ENCODE data around the gene ADGRB2. TPM values are rescaled to one million over a fixed set of nuclear protein-coding genes. Genes with fewer than 3 reads are reported as not detected.

The ADGRB2 gene
- total RNA-seq, 1 donor from 2014 or later = 75.0 TPM

DNA sequence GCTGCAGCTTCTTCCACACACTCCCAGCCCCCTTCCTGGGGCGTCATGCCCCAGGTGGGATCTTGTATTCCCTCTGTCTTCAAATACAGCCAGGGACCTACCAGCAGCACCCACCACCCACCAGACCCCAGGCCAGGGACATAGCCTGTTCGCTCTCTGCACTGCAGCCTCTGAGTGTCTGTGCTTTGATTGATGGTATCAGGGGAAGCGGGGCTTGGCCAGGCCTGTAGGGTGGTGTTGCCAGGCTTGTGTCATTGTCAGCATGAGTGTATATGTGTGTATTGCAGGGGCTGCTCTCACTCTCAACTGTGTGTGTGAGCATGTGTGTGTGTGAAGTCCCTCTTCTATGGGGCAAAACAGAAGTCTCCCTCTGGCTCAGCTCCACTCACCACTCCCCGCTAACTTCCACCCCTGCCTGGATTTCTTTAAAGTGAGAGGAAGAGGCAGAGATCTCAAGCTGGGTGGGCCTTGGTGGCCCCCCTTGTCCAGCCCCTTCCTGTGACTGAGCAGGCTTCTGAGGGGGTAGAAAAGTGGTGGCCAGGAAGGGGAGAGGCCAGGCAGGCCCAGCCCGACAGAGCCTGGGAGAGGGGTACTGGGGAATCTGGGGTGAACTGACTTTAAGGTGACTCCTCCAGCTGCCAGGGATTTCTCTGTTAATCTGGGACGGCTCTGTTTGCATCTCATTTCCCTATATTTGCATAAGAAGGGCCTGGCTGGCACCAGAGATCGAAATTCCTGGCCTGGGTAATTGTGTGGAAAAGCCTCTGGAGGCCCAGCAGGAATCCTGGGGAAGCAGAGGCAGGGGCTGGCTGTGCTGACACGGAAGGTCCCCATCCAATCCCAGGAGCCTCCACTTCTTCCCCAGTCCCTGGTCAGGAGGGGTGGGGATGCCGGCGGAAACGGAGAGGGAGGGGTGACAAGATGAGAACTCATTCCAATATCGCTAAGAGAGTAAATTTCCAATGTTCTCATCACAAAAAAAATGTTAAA, 18.6 kb upstream of the ADGRB2 start:
- no peak for DNase-seq

DNA sequence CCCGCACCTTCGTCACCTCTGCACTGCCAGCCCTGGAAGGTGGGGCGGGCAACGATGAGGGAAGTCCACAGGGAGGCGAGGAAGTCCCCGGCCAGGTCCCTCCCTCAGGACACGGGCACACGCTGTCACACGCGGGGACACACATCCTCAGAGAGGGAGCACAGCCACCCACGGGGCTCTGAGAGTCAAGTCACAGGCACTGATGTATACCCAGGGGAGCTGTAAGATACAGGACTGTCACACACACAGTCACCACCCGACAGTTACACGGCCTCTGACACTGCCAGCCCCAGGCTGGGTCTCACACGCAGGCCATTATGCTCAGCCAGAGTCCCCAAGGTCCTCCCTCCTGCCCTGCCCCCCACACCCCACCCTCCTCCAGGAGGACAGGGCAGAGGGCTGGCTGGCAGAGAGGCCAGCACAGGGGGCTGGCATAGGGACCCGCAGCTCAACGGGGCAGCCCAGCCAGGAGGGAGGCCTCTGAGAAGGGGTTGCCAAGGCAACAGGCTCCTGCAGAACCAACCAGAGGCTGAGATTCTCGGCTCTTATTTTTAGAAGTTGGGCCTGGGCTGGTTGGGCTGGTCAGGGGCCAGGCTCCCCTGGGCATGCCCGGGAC, 17.7 kb upstream of the ADGRB2 start:
- no peak for DNase-seq

DNA sequence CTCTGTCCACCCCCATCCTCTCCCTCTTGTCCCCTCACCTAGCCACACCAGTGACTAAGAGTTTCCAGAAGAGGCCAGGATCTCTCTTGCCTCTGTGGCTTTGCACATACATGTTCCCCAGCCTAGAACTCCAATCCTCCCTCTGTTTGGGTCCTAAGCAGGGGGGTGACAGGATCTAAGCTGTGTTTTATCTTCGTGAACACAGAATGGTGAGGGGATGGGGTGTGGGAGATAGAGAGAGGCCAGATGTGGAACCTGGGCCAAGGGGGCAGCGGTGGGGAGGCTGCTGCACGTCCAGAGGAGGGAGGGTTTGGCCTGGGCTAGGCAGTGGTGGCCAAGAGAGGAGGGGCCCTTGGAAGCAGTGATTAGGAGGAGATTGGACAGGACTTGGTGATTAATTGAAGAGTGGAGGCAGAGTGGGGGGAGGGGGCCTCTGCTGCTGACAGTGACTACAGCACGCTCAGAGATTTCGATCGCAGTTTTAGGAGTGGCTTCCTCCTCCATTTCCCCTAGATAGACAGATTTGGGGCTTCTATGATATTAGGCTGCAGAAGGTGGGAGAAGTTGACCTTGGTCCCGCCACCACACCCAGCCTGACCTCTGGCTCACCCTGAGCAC, 17.1 kb upstream of the ADGRB2 start:
- no peak for DNase-seq

DNA sequence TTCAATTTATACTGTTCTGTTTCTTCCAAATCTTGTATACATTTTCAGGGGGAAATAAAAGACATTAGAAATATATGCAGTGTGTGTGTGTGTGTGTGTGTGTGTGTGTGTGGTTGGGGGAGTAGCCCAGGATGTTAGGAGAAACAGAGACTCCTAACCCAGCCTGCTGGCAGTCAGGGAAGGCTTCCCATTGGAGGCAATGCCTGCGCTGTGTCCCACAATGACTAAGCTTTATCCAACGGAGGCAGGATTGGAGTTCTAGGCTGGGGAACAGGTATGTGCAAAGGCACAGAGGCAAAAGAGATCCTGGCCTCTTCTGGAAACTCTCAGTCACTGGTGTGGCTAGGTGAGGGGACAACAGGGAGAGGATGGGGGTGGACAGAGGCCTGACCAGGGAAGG, 16.5 kb upstream of the ADGRB2 start:
- no peak for DNase-seq

DNA sequence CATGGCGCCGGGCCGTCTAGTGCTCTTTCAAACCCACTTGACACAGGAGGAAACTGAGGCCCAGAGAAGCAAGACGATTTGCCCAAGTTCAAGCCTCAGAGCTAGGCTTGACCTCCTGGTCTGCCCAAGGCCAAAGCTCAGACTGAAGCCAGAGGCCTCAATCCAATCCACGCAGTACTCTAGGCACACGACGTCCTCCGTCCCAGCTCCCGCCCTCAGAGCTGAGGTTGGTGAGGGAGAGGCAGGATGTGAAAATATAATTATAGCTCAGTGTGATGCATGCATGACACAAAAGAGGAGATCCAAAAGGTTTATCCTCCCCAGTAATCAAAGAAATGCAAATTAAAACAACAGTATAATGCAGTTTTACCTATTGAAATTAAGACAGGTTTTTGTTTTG, 15.5 kb upstream of the ADGRB2 start:
- DNase-seq = no peak

DNA sequence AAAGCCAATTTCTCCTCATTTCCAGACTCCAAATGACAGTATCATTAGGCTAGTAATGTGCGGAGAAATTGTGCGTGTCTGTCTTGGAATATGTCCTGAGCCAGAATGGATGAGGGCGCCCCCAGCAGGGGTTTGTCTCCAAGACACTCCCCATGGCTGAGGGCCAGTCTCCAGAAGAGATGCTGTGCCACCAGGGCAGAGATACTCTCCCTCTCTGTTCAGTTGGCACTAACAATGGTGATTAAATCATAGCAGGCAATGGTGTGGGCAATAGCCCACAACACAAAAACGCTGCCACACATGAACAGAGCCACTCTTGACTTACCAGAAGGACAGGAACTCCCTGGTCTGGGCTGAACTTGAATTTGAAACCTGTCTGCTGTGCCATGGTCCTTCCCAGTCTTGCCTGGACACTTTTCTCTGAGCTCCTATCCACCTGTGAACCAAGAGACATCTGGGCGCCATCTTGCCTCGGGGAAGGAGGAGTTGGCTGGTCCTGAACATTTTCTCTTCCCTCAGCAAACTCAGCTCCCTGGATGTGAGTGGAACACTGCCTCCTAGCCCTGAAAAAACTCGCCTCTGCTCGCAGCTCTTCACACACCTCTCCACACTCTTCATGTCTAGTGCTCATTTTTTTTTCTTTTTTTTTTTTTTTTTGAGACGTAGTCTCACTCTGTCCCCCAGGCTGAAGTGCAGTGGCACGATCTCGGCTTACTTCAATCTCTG, 14.8 kb upstream of the ADGRB2 start:
- DNase-seq = no peak

DNA sequence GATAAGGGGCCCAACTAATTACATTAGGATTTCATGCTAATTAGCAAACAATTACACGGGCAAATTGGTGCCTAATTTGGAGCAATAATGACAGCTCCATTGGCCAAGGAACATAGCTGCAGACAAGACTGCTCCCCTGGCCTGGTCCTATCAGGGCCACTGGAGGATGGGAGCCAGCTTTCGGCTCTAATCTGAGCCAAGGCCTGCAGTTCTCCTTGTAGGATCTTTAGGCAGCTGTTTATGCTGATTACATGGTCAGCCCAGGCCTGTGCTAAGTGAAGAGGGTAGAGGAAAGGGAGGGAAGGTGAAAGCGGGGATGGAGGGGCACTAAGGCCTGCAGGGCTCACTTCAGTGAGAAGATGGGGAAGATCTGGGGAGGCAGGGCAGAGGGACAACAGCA, 12.4 kb upstream of the ADGRB2 start:
- no peak for DNase-seq

DNA sequence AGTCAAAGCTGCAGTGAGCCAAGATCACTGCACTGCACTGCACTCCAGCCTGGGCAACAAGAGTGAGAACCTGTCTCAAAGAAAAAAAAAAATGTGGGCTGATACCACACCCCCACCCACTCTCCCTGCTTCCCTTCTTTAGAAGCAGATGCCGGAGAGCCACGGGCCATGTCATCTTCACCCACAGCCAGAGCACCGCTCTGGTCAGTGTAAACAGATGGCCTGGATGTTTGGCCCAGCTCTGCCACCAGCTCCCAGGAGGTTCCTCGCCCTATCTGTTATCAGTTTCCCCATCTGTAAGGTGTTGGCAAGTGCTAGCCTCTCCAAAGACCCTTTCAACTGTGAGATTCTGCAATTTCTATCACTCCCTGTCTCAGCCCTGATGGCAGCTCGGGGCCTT, 11.9 kb upstream of the ADGRB2 start:
- DNase-seq = no peak

DNA sequence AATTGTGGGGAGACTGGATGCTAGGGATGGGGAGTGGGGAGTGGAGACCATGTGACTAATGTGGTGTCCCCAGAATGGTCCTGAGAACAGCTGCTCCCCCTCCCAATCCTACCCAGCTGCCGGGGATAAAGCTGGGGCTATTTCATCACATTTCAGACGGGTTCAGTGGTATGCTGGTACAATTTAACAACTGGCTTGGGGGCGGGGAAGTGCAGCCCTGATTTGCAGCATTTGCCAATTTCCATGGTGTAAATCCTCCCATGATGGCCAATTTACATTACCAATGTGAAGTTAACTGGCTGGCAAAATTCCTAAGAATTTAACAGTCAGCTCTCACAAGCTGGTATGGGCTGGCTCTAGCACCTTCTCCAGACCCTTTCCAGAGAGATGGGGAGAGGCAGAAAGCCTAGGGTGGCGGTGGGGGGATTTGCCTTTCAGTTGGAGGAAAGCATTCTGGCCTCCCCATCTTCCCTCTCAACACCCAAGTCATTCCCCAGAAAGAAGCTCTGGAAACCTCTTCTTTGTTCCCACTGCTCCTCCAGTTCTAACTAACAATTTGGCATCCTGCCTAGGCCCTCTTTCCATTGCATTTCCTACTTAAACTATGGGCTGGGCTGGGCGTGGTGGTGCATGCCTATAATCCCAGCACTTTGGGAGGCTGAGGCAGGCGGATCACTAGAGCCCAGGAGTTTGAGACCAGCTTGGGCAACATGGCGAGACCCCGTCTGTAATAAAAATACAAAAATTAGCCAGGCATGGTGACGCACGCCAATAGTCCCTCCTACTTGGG, 11.3 kb upstream of the ADGRB2 start:
- no peak for DNase-seq

DNA sequence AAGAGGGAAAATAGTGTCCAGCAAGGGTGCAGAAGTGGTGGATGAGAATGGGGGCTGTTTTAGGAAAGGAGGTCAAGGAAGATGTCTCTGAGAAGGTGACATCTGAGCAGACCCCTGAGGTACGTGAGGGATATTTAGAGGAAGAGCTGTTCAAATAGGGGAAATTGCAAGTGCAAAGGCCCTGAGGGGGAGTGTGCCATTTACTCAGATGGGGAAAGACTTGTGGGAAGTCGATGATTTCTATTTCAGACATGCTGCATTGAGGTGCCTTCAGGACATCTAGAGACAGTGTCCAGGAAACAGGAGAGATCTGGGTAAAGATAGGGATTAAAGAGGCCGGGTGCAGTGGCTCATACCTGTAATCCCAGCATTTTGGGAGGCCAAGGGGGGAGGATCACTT, 10.4 kb upstream of the ADGRB2 start:
- DNase-seq = no peak

DNA sequence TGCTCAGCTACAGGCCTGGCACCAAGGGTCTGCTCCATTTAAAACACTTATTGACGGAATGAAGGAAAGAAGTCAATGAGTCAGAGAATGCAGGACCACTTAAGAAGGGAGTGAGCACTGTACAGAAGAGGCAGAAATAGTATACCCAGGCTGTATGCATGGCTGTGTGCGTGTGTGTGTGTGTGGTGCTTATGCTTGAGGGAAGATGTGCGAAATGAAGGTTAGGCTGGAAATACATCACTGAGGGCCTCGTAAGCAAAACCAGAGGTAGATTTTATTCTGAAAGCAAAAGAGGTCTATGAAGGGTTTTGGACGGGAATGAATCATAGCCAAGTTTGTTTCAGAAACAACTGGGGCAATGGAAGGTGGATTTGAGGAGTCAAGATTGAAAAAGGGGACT, 9.7 kb upstream of the ADGRB2 start:
- DNase-seq = no peak

DNA sequence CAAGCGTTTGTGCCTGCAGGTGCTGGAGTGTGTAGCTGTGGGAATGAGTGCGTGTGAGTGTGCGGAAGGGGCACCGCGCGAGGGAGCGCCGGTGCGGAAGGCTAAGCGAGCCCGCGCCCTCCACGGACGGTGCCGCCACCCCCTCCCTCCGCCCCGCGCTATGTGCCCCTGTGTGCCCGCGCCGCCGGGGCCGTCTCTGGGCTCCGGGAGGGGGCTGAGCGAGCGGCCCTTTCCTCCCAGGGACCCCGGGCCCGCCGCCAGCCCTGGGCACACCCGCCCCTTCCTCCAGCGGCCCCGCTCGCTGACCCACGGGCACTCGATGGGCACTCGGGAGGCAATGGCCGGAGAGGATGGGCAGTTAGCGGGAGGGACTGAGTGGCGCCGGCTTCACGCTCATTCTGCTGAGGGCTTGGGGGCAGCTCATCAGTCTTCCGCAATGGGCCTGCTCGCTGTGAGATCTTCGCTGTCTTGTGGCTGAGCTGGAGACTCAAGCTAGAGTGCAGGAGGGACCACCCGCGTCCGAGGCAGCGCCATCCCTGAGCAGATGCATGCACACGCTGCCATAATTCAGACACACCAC, 8.6 kb upstream of the ADGRB2 start:
- no peak for DNase-seq

DNA sequence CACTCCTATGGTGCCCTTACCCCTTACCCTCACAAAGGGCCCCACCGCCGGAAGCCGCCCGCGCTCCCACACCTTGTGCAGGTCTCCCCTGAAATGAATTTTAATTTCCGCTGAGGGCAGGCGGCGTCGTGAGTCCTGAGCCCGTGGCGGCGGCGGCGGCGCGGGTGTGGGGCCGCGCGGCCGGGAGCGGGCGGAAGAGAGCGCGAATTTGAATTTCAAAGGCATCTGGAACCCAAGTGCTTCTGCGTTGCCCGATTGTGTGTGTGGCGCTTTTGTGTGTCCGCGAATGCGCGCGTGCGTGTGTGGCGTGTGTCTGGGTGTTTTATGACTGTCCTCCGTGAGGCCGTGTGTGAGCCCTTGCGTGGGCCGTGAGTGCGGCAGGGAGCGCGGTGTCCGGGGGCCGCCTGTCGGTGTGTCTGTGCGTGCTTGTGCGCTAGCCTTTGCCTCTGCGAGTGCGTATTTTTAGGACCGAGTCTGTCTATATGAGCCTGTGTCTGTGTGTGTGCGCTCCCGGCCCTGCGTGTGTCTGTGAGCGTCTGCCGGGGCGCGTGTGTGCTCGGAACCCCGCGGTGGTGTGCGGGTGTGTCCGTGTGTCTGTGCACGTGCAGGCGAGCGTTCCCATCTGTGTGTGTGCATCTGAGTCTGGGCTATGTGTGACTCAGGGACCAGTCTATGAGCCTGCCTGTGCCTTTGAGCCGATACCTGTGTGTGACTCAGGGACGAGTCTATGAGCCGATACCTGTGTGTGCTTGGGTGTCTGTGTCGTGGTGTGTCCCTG, 7.9 kb upstream of the ADGRB2 start:
- no peak for DNase-seq

DNA sequence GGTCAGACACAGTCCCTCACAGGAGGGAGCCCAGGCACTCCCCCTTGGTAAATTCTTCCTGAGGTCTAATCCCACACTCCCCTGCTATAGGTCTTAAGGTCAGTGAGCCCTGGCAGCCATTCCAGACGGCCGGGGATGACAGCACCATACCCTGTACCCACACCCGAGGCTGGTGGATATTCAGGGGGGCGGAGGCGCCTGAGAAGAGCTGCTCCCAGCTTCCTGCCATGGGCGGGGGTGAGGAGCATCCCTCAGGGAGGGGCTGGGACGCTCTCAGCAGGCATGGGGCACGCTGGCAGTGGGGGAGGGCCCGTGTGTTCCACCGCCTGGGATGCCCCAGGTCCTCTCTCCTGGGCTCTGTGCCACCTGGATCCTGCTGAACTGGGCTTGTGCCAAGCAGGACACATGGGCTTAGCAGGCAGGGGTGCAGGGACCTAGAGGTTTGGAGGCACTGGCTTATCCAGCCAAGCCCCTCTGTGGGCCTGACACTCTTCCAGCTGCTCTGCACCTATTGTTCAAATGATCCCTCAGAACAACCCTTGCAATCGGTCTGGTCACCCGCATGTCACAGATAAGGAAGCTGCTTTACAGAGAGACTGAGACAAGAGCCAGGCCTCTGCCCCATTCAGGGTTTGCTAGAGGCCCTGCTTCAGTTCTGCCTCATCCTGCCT, 5.7 kb upstream of the ADGRB2 start:
- no peak for DNase-seq

DNA sequence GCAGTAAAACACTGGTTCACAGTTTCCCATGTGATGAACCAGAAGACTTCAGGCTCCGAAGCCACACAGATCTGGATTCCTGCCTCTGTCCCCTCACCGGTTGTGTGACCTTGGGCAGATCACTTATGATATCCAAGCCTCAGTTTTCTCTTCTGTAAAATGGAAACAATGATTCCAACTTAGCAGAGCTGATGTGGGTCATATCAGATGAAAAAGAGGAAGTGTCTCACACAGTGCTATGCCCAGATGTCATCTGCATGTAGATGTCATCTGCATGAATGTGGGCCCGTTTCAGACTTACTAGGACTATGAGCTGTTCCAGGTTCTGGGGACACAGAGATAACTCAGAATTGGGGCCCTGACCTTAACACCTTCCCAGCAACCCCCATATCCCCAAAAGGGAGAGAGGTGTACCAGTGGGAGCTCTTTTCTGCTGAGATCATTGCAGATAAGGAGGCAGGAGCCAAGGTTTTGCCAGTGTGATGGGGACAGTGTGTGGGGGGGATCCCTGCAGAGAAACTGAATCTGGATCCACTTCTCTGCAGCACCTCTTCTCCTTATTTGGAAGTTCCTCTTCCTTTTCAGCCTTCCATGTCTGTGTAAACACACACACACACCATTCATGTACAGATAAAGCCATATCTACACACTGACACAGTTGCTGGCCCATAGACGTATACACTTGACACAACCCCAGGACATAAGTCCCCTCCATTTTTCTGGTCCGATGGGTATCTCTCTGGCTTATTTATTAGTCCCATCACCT, 5.0 kb upstream of the ADGRB2 start:
- DNase-seq = no peak

DNA sequence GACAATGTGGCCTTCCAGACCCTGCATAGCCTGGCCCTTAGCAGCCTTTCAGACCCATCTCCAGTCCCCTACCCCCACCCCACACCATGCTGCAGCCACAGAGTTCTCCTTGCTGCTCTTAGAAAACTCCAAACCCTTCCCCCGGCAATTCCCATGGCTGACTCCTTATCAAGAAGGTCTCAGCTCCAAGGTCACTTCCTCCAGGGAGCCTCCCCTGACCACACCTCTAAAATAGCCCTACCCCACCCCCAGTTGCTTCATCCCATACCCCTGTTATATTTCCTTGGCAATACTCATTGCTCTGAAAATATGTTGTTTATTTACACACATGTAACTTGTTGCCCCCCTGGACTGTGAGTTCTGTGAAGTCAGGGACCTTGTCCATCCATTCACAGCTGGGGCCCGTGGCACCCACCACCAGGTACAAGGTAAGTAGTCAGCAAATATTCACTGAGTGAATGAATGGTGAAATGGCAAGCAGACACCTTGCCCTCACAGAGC, 4.3 kb upstream of the ADGRB2 start:
- no peak for DNase-seq

DNA sequence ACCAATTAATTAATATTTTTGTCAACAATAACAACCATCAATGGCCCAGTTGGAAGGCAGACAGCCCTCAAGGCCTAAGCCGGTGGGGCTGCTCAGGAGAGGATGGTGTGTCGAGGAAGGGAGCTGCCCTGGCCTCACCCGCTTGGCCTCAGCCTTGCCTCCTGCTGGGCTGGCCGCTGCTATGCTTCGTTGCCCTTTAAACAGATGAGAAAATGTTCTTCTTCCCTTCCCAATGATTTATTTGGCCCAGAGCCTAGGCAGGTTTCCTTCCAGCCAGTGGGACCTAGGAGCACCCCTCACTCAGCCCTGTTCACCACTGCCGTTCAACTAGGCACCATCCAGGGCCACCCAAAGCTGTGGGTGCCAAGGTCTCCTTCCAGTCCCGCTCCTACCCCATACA, 3.1 kb upstream of the ADGRB2 start:
- no peak for DNase-seq

DNA sequence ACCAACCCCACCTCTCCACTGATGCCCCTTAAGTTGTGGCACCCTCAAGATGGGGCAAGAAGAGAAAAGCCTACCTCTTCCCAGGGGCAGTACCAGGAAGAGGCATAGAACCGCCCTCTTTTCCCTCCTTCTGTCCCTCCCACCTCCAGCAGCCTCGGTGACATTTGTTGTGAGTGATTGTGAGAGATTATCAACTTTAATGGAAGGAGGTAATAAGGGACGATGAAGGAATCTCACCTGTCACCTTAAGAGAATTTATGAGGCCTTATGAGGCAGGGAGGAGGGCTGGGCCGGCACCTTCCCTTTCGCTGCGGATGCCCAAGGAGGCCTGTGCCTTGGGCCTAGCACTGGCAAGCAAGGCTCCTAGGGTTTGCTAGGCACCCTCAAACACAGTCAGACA, 1.4 kb upstream of the ADGRB2 start:
- DNase-seq = no peak

DNA sequence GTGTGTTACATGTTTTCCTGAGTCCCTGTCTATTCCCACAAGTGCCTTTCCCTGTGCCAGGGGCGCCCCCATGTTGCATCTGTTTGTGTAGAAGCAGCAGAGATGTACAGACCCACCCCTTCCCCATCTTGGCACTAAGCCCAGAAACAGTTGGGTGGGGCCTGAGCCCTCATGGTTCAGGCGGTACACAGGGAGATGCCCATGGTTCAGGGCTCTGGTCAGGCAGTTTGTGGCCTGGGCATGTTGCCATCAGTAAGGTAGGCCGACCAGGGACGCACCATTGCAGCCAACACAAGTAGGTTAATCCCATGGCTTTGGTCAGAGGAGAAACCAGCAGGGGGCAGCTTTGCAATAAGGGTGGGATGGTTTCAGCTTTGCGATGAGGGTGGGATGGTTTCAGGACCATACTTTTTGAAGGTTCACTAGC, 914 bp upstream of the ADGRB2 start:
- DNase-seq = no peak
